Measurements from ENCODE around the gene TNP1.

The TNP1 gene

DNA sequence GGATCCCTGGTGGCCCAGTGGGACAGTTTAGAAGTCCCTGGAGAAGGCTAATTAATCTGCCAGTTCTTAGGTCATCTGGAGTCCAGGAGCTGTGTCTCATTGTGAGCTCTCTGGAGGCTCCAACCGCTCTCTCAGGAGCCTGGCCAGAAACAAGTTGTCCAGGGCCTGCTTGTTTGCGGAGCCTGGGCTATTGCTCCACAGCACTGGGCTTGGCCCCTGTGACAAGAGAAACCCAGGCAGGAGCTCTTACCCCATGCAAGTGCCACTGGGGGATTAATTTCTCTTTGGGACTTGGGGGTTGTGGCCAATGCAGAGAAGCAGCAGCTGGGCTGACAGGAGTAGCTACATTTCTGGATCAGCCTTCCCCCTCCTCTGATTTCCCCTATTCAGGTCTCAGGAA, 24.5 kb upstream of the TNP1 start:
- no peak overlapping the region for H3K4me3 ChIP-seq (ENCODE audit: low read depth, low read length)
- TF ChIP-seq, protein P1, sequence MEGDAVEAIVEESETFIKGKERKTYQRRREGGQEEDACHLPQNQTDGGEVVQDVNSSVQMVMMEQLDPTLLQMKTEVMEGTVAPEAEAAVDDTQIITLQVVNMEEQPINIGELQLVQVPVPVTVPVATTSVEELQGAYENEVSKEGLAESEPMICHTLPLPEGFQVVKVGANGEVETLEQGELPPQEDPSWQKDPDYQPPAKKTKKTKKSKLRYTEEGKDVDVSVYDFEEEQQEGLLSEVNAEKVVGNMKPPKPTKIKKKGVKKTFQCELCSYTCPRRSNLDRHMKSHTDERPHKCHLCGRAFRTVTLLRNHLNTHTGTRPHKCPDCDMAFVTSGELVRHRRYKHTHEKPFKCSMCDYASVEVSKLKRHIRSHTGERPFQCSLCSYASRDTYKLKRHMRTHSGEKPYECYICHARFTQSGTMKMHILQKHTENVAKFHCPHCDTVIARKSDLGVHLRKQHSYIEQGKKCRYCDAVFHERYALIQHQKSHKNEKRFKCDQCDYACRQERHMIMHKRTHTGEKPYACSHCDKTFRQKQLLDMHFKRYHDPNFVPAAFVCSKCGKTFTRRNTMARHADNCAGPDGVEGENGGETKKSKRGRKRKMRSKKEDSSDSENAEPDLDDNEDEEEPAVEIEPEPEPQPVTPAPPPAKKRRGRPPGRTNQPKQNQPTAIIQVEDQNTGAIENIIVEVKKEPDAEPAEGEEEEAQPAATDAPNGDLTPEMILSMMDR (IDR thresholded peaks at IDR 0.05; ENCODE audit: low read depth, low read length): no peak

DNA sequence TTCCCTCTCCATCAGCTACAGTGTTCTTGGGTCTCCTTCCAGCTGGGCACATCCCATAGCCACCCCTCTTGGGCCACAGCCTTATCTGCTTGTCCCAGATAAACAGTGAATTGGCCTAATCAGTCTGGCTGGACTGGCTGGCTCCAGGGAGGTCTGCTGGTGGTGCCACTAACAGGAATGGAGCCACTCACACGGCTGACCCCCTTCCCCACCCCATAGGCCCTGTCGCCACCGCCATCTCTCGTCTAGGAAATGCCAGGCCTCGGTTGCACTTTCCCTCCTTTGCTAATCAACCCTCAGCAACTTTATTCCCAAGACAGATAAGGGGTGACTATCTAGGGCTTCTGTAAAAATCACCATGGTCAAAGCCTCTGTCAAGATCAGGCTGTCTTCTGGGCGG, 23.0 kb upstream of the TNP1 start:
- TF ChIP-seq, protein P1 (IDR thresholded peaks at IDR 0.05; ENCODE audit: low read depth, low read length): no peak
- no peak overlapping the region for H3K4me3 ChIP-seq (ENCODE audit: low read depth, low read length)

DNA sequence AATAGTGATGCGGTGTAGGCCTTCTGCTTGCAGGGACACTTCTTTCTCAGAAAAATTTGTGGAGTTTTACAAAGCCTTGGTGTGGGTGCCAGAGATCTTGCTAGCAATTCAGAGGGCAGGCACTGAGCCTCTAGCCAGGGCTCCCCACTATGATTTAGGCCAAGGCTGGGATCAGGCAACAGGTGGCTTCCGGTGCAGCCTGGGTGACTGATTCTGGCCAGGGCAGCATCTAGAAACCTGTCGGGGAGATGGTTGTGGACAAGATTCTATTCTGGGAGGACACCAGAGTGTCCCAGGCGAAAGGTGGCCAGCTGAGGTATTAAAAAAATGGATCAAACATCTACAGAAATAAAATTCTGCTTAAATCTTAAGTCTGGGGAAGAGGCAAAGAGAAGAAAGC, 21.5 kb upstream of the TNP1 start:
- TF ChIP-seq, protein P1 (IDR thresholded peaks at IDR 0.05; ENCODE audit: low read depth, low read length): no peak
- H3K4me3 ChIP-seq (ENCODE audit: low read depth, low read length): no peak overlapping the region

DNA sequence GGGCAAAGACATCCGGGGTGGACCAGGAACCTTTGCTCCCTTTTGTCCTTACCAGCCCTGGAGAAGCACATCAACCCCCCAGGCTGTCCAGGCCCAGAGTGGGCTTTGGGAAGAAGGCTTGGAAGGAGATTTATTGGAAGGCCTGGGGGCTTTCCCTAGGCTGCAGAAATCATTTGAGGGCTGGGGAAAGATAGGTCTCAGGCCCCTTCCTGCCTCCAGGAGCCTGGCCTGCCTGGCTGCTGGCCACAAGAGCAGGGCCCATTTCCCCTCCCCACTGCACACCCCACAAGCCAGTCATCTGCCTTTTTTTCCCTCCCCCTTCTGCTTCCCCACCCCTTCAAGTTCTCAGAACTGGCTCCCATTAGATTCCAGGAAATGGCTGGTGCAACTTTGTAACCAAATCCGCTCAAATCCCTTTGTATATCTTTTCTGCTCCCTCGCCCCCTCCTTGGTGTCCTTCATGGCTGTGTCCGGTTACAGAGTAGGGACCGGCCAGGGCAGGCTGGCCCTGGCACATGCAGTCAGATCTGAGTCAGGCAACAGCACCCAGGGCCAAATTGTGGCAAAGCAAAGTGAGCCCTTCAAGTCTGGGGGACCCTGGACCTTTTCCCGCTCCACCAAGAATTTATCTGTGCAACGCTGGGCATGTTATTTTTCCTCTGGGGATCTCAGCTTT, 20.8 kb upstream of the TNP1 start:
- H3K4me3 ChIP-seq (ENCODE audit: low read depth, low read length): no peak overlapping the region
- TF ChIP-seq, protein P1 (IDR thresholded peaks at IDR 0.05; ENCODE audit: low read depth, low read length): no peak

DNA sequence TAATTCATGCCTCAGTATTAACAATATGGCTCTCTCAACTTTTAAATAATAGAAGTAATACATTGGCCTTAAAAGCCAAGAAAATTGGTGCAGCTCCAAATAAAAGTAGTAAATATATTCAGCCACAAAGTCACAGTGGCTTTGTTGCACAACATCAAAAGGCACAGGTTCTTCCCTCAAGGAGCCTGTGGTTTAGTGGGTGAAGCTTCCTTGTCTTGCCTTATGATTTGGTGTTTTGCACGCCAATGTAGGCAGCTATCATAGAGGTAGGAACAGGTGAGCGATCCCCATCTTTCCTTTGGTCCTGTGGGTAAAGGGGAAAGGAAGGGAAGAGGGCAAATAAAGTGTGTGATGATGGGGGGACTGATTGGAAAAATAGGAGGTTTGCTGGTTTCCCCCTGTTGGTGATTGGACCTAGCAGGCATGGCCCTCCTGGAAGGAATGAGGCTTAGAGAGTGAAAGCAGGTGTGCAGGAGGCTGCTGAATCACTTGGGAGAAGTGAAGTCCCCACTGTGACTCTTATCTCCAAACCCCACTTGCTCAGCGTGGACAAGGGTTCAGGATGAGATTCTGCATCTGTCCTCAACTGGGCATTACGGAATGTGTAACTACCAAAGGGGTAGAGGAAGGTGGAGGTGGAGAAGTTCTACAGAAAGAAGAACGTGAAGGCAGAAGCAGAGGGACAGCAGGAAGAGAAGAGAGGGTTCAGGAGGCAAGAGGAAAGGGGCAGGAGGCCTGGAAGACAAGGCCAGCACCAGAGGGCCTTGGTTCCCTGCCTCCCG, 20.1 kb upstream of the TNP1 start:
- no peak overlapping the region for H3K4me3 ChIP-seq (ENCODE audit: low read depth, low read length)
- TF ChIP-seq, protein P1 (IDR thresholded peaks at IDR 0.05; ENCODE audit: low read depth, low read length): no peak

DNA sequence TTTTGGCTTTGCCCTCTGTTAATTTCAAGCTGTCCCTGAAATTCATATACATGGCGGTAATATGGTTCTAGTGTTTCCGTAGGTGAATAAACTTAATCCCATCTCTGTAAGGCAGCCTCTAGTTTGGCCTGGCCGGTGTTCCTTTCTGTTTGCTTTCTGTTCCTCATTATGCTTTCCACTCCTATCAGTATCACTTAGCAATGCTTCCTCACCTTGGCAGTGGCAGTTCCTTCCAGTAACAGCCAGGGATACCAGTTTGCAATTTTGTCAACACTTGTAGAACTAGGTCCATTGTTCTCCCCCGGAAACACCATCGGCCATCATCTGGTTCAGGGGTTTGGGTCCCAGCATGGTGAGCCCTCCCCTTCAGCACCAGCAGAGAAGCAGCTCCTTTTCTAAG, 18.2 kb upstream of the TNP1 start:
- H3K4me3 ChIP-seq (ENCODE audit: low read depth, low read length): no peak overlapping the region
- TF ChIP-seq, protein P1 (IDR thresholded peaks at IDR 0.05; ENCODE audit: low read depth, low read length): no peak

DNA sequence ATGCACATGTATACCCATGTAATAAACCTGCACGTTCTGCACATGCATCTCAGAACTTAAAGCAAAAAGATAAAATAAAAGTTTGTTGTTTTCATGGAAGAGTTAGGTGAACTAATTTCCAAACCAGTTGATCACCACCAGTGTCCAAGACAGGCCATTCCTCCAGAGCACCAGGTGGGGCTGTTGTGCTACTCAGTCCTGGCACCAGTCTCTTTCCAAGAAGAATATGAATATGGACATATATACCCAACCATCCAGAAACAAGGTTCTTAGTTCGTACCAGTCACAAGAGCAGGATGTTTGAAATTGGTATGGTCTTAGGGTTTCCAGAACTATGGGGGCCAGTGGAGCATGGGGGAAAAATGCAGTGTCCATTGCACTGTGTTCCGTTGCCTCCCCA, 17.2 kb upstream of the TNP1 start:
- TF ChIP-seq, protein P1 (IDR thresholded peaks at IDR 0.05; ENCODE audit: low read depth, low read length): no peak
- H3K4me3 ChIP-seq (ENCODE audit: low read depth, low read length): no peak overlapping the region
